ENCODE measurements around the gene TRIOBP.

The TRIOBP gene

DNA sequence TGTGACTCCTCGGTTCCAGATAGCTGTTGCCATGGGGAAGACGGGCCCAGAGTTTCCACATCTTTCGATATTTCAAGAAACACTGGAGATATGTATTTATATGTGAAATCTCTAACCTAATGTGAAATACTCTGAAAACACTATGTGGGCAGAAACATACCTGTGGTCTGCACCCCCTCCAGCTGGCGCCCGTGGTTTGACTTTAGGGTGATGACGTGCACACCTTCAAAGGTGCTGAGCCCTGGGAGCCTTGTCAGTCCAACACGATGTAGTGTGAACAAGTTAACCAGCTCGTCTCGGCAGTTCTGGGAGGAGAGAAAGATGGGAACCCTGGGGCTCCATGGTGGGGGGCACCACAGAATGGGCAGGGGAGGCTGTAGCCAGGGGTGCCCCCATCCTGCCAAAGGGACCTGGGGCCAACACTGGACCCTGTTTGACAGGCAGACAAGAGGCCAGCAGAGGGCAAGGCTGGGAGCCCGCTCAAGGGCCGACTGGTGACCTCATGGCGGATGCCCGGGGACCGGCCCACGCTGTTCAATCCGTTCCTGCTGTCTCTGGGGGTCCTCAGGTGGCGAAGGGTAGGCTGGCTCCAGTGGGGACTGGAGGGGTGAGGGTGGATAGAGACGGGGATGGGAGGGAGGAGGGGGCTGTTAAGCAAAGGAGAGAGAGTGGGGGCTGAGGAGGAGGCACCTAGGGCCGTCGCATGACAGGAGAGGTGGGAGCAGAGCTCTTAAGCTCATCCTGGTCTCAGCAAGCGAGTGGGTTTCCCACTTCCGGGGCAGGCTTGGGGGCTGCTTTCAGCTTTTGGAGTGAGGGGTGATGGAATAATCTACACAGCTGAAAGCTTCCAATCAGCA is 43.8 kb downstream of the TRIOBP start:
- DNase-seq, result no peak
- Histone ChIP-seq H4K91ac (ENCODE audit: low read depth, low read length) (peak overlapping the region; percentile 96), H3K27me3 (ENCODE audit: insufficient read depth, low read length) (no peaks in the 10 kb centered on the region)

DNA sequence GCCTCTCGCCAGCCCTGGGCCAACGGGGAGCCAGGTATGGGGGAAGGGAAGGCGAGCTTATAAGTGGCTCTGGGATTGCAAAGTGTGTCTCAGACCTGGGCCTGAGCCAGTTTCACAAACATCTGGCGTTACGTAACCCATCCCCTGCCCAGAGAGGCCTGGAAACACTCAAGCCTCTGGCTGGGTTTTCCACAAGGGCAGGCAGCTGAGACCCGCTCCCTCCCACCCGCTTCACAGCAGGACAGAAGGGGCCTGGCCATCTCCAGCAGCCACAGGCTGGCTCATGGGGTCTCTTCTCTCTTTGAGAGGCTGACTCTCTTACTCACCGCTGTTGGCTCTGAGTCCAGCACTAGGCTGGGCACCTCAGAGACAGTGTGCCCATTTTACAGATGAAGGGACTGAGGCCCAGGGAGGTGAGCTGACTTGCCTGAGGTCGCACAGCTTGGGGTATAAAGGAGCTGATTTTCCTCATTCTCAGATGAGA is 44.5 kb downstream of the TRIOBP start:
- WGBS (ENCODE audit: extremely low coverage, insufficient coverage, insufficient read length), result no CpG with 5 or more reads among the region's 9 CpGs
- H3K4ac ChIP-seq (ENCODE audit: low read depth, low read length), result no peak overlapping the region
- no peak overlapping the region for H3K4me2 ChIP-seq (ENCODE audit: low read length)
- H3K18ac ChIP-seq (ENCODE audit: low read length), result peak overlapping the region; percentile 1
- DNase-seq, result peak; percentile 69 to 77
- peaks cover 42 to 50% of the 10 kb centered on the region in 2 experiments for H3K4me1 ChIP-seq (ENCODE audit: control insufficient read depth in 1 of 2, insufficient read depth in 2 of 2, low read length in 2 of 2)
- no peak overlapping the region for H2BK120ac ChIP-seq (ENCODE audit: insufficient read depth, low read length, poor library complexity)
- H2AK5ac ChIP-seq (ENCODE audit: low read length), result no peak overlapping the region
- H4K91ac ChIP-seq (ENCODE audit: low read depth, low read length), result peak overlapping the region; percentile 1
- no peaks in the 10 kb centered on the region for H3K36me3 ChIP-seq (ENCODE audit: control insufficient read depth in 1 of 2, insufficient read depth in 2 of 2, low read length in 2 of 2)
- no peak overlapping the region for H2AFZ ChIP-seq (ENCODE audit: insufficient read depth, low read length, poor library complexity)
- peaks cover 6% of the 10 kb centered on the region for H3K79me2 ChIP-seq (ENCODE audit: control insufficient read depth, insufficient read depth, low read length, poor library complexity)
- no peak overlapping the region for H3K14ac ChIP-seq (ENCODE audit: low read length)
- H2BK12ac ChIP-seq (ENCODE audit: low read length), result peak overlapping the region; percentile 1
- no peak overlapping the region for H4K8ac ChIP-seq (ENCODE audit: low read depth, low read length)
- H3K79me1 ChIP-seq (ENCODE audit: low read length), result peaks cover 26% of the 10 kb centered on the region
- no peaks in the 10 kb centered on the region for H3K9me3 ChIP-seq (ENCODE audit: insufficient read depth, low read depth, low read length)
- H4K12ac ChIP-seq (ENCODE audit: low read depth, low read length), result no peak overlapping the region
- peak overlapping the region; percentile 79 for H2BK5ac ChIP-seq (ENCODE audit: low read depth, low read length, poor library complexity)
- H3K9ac ChIP-seq (ENCODE audit: low read length), result no peak overlapping the region
- H3K23ac ChIP-seq (ENCODE audit: low read length), result no peak overlapping the region
- peak overlapping the region; percentile 76 for H3K27ac ChIP-seq (ENCODE audit: low read depth, low read length)
- H3K4me3 ChIP-seq (ENCODE audit: low read depth, low read length), result no peak overlapping the region
- no peaks in the 10 kb centered on the region for H3K27me3 ChIP-seq (ENCODE audit: insufficient read depth, low read length)

More for the DNA sequence above, 43.8 kb downstream of the TRIOBP start:
- peaks cover 23% of the 10 kb centered on the region for H3K79me1 ChIP-seq (ENCODE audit: low read length)
- H3K23ac ChIP-seq (ENCODE audit: low read length), result no peak overlapping the region
- H3K18ac ChIP-seq (ENCODE audit: low read length), result peak overlapping the region; percentile 84
- H2BK120ac ChIP-seq (ENCODE audit: insufficient read depth, low read length, poor library complexity), result peak overlapping the region; percentile 14
- H3K9me3 ChIP-seq (ENCODE audit: insufficient read depth, low read depth, low read length), result no peaks in the 10 kb centered on the region
- H2BK5ac ChIP-seq (ENCODE audit: low read depth, low read length, poor library complexity), result peak overlapping the region; percentile 79
- peak overlapping the region; percentile 76 for H3K27ac ChIP-seq (ENCODE audit: low read depth, low read length)
- peak overlapping the region; percentile 83 for H3K14ac ChIP-seq (ENCODE audit: low read length)
- peaks cover 3% of the 10 kb centered on the region for H3K79me2 ChIP-seq (ENCODE audit: control insufficient read depth, insufficient read depth, low read length, poor library complexity)
- peak overlapping the region; percentile 45 for H3K4me2 ChIP-seq (ENCODE audit: low read length)
- H2BK12ac ChIP-seq (ENCODE audit: low read length), result peak overlapping the region; percentile 77
- no peak overlapping the region for H3K9ac ChIP-seq (ENCODE audit: low read length)
- H3K4me1 ChIP-seq (ENCODE audit: control insufficient read depth in 1 of 2, insufficient read depth in 2 of 2, low read length in 2 of 2), result peaks cover 42 to 50% of the 10 kb centered on the region in 2 experiments
- H4K8ac ChIP-seq (ENCODE audit: low read depth, low read length), result peak overlapping the region; percentile 64
- H3K36me3 ChIP-seq (ENCODE audit: control insufficient read depth in 1 of 2, insufficient read depth in 2 of 2, low read length in 2 of 2), result no peaks in the 10 kb centered on the region
- no peak overlapping the region for H4K12ac ChIP-seq (ENCODE audit: low read depth, low read length)
- H3K4me3 ChIP-seq (ENCODE audit: low read depth, low read length), result no peak overlapping the region
- H3K4ac ChIP-seq (ENCODE audit: low read depth, low read length), result peak overlapping the region; percentile 13
- no CpG with 5 or more reads among the region's 22 CpGs for WGBS (ENCODE audit: extremely low coverage, insufficient coverage, insufficient read length)
- H2AFZ ChIP-seq (ENCODE audit: insufficient read depth, low read length, poor library complexity), result peak overlapping the region; percentile 11
- peak overlapping the region; percentile 85 for H2AK5ac ChIP-seq (ENCODE audit: low read length)

DNA sequence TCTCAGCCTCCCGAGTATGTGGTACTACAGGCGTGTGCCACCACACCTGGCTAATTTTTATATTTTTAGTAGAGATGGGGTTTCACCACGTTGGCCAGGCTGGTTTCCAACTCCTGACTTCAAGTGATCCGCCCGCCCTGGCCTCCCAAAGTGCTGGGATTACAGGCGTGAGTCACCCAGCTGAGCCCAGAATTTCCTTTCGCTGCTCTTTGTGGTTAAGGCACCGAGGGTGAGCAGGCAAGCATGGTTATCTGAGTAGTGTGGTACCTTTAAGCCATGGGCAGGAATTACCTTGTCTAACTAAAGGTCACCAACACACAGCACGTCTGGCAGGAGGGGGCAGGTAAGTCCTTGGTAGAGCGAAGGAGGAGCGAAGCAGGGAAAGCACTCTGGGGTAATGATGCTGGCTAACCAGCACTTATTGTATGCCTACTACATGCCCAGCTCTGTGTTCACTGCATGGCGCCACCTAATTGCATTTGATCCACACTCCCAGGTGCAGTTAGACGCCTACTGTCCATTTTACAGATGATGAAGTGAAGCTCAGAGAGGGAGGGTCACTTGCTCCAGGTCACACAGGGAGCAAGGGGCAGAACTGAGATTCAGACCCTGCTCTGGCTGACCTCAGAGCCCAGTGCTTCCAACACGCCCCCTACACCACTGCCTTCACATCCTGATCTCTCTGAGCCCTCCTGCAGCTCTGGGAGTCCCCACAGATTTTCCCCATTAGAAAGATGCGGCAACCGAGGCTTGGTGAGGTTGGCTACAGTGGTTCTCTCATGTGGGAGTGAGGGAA is 45.7 kb downstream of the TRIOBP start:
- peak overlapping the region; percentile 47 for H4K91ac ChIP-seq (ENCODE audit: low read depth, low read length)
- H3K23ac ChIP-seq (ENCODE audit: low read length), result no peak overlapping the region
- H2AFZ ChIP-seq (ENCODE audit: insufficient read depth, low read length, poor library complexity), result no peak overlapping the region
- H3K79me2 ChIP-seq (ENCODE audit: control insufficient read depth, insufficient read depth, low read length, poor library complexity), result peaks cover 15% of the 10 kb centered on the region
- peak overlapping the region; percentile 56 for H3K27ac ChIP-seq (ENCODE audit: low read depth, low read length)
- H3K79me1 ChIP-seq (ENCODE audit: low read length), result peaks cover 35% of the 10 kb centered on the region
- H4K12ac ChIP-seq (ENCODE audit: low read depth, low read length), result peak overlapping the region; percentile 3
- H3K9me3 ChIP-seq (ENCODE audit: insufficient read depth, low read depth, low read length), result no peaks in the 10 kb centered on the region
- no peak overlapping the region for H3K9ac ChIP-seq (ENCODE audit: low read length)
- peak overlapping the region; percentile 22 for H3K4ac ChIP-seq (ENCODE audit: low read depth, low read length)
- H3K36me3 ChIP-seq (ENCODE audit: control insufficient read depth in 1 of 2, insufficient read depth in 2 of 2, low read length in 2 of 2), result peaks cover 0 to under 1% of the 10 kb centered on the region in 2 experiments
- no CpG with 5 or more reads among the region's 16 CpGs for WGBS (ENCODE audit: extremely low coverage, insufficient coverage, insufficient read length)
- H3K14ac ChIP-seq (ENCODE audit: low read length), result peak overlapping the region; percentile 50
- H3K18ac ChIP-seq (ENCODE audit: low read length), result peak overlapping the region; percentile 23
- peak overlapping the region; percentile 60 for H2BK12ac ChIP-seq (ENCODE audit: low read length)
- peak overlapping the region; percentile 28 for H2BK120ac ChIP-seq (ENCODE audit: insufficient read depth, low read length, poor library complexity)
- peaks cover 48 to 57% of the 10 kb centered on the region in 2 experiments for H3K4me1 ChIP-seq (ENCODE audit: control insufficient read depth in 1 of 2, insufficient read depth in 2 of 2, low read length in 2 of 2)
- no peak overlapping the region for H3K4me3 ChIP-seq (ENCODE audit: low read depth, low read length)
- peak overlapping the region; percentile 16 for H2AK5ac ChIP-seq (ENCODE audit: low read length)
- peak overlapping the region; percentile 48 for H2BK5ac ChIP-seq (ENCODE audit: low read depth, low read length, poor library complexity)
- DNase-seq, result no peak
- H3K4me2 ChIP-seq (ENCODE audit: low read length), result peak overlapping the region; percentile 11
- H4K8ac ChIP-seq (ENCODE audit: low read depth, low read length), result peak overlapping the region; percentile 34
- H3K27me3 ChIP-seq (ENCODE audit: insufficient read depth, low read length), result no peaks in the 10 kb centered on the region

DNA sequence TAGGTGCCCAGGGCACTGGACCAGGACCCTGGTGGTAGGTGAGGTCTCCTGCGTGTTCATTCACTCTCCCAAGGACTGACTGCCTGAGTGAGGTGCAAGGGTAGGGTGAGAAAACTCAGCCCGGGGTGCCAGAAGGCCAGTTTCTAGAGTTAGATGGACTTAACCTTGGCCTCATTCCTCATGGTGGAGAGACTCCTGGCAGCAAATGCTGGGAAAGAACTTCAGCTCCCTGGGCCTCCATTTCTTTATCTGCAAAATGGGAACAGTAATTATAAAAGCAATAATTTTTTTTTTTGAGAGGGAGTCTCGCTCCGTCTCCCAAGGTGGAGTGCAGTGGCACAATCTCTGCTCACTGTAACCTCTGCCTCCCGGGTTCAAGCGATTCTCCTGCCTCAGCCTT is 47.7 kb downstream of the TRIOBP start:
- peak overlapping the region; percentile 19 for H4K91ac ChIP-seq (ENCODE audit: low read depth, low read length)
- no peak overlapping the region for H4K12ac ChIP-seq (ENCODE audit: low read depth, low read length)
- H3K23ac ChIP-seq (ENCODE audit: low read length), result no peak overlapping the region
- H2AFZ ChIP-seq (ENCODE audit: insufficient read depth, low read length, poor library complexity), result no peak overlapping the region
- H3K9me3 ChIP-seq (ENCODE audit: insufficient read depth, low read depth, low read length), result no peaks in the 10 kb centered on the region
- peak overlapping the region; percentile 31 for H3K18ac ChIP-seq (ENCODE audit: low read length)
- peak overlapping the region; percentile 53 for H2BK12ac ChIP-seq (ENCODE audit: low read length)
- DNase-seq, result no peak
- H3K79me2 ChIP-seq (ENCODE audit: control insufficient read depth, insufficient read depth, low read length, poor library complexity), result peaks cover 17% of the 10 kb centered on the region
- no peak overlapping the region for H2BK120ac ChIP-seq (ENCODE audit: insufficient read depth, low read length, poor library complexity)
- no peak overlapping the region for H3K4ac ChIP-seq (ENCODE audit: low read depth, low read length)
- H3K27ac ChIP-seq (ENCODE audit: low read depth, low read length), result peak overlapping the region; percentile 56
- peak overlapping the region; percentile 6 for H3K4me2 ChIP-seq (ENCODE audit: low read length)
- no peak overlapping the region for H3K9ac ChIP-seq (ENCODE audit: low read length)
- H2AK5ac ChIP-seq (ENCODE audit: low read length), result peak overlapping the region; percentile 37
- H3K4me1 ChIP-seq (ENCODE audit: control insufficient read depth in 1 of 2, insufficient read depth in 2 of 2, low read length in 2 of 2), result peaks cover 56 to 65% of the 10 kb centered on the region in 2 experiments
- peaks cover 40% of the 10 kb centered on the region for H3K79me1 ChIP-seq (ENCODE audit: low read length)
- peak overlapping the region; percentile 0 for H4K8ac ChIP-seq (ENCODE audit: low read depth, low read length)
- no peaks in the 10 kb centered on the region for H3K27me3 ChIP-seq (ENCODE audit: insufficient read depth, low read length)
- H3K14ac ChIP-seq (ENCODE audit: low read length), result peak overlapping the region; percentile 27
- no CpG with 5 or more reads among the region's 6 CpGs for WGBS (ENCODE audit: extremely low coverage, insufficient coverage, insufficient read length)
- no peak overlapping the region for H3K4me3 ChIP-seq (ENCODE audit: low read depth, low read length)
- H2BK5ac ChIP-seq (ENCODE audit: low read depth, low read length, poor library complexity), result peak overlapping the region; percentile 46
- peaks cover 2 to 3% of the 10 kb centered on the region in 2 experiments for H3K36me3 ChIP-seq (ENCODE audit: control insufficient read depth in 1 of 2, insufficient read depth in 2 of 2, low read length in 2 of 2)
